ENCODE measurements around the gene SDK2.

DNA sequence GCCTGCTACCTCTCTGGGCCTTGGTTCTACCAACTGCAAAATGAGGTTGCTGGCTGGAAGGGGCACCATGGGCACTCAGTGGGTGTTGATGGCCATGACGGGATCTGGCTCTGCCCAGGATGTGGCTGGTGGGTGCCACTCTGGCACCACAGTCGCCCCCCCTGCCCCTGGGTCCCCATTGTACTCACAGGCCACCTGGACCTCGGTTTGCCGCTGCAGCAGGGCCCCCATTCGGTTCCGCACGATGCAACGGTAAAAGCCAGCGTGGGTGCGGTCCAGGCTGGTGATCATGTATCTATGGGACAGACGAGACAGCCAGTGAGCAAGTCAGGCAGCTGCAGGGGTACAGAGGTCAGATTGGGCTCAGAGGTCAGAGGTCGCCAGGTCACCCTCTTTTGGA lies 172.3 kb downstream of the SDK2 start:
- TF ChIP-seq, protein P1, sequence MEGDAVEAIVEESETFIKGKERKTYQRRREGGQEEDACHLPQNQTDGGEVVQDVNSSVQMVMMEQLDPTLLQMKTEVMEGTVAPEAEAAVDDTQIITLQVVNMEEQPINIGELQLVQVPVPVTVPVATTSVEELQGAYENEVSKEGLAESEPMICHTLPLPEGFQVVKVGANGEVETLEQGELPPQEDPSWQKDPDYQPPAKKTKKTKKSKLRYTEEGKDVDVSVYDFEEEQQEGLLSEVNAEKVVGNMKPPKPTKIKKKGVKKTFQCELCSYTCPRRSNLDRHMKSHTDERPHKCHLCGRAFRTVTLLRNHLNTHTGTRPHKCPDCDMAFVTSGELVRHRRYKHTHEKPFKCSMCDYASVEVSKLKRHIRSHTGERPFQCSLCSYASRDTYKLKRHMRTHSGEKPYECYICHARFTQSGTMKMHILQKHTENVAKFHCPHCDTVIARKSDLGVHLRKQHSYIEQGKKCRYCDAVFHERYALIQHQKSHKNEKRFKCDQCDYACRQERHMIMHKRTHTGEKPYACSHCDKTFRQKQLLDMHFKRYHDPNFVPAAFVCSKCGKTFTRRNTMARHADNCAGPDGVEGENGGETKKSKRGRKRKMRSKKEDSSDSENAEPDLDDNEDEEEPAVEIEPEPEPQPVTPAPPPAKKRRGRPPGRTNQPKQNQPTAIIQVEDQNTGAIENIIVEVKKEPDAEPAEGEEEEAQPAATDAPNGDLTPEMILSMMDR (IDR thresholded peaks at IDR 0.05; ENCODE audit: poor library complexity), result no peak
- TF ChIP-seq EZH2 (IDR thresholded peaks at IDR 0.05; ENCODE audit: borderline replicate concordance) (no peak), EZH2phosphoT487 (IDR thresholded peaks at IDR 0.05; ENCODE audit: low read depth, severe bottlenecking, unreplicated experiment) (no peak)

All from hepatocyte (in vitro differentiated cells).